Retina (tissue), 1 donor: Measurements from ENCODE around the gene RPL37.
"Not testable (repeated sequence)": the region's sequence is repeated elsewhere in the genome, so short reads cannot be mapped to it uniquely, and the experiment has no call there.

ENCODE experiments used
- DNase-seq: peaks from one replicate; pipeline ENCODE4 v3.0.0-alpha.2; 2016

The RPL37 gene

GRCh38 chr5:40834849-40835787 lies at the start of gene RPL37:
Gene RPL37, minus strand, starts transcription at chr5:40835222. Its CDS starts 37 bp downstream, at chr5:40835185.
- peak; percentile 98 for DNase-seq

DNA sequence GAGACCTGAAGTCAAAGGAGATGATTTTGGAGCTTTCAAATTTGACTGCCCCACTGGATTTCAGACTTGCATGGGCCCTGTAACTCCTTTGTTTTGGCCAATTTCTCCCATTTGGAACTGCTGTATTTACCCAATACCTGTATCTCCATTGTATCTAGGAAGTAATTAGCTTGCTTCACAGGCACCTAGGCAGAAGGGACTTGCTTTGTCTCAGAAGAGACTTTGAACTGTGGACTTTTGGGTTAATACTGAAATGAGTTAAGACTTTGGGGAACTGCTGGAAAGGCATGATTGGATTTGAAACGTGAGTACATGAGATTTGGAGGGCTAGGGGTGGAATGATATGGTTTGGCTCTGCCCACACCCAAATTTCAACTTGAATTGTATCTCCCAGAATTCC lies 48.0 kb upstream of the RPL37 start:
- not testable (repeated sequence) for DNase-seq

DNA sequence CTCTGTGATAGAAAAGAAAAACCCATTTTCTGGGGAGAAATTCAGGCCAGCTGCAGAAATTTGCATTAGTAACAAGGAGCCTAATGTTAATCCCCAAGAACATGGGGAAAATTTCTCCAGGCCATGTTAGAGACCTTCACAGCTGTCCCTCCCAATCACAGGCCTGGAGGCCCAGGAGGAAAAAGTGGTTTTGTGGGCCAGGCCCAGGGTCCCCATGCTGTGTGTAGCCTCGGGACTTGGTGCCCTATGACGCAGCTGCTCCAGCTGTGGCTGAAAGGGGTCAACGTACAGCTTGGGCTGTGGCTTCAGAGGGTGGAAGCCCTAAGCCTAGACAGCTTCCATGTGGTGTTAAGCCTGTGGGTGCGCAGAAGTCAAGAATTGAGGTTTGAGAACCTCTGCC lies 47.3 kb upstream of the RPL37 start:
- DNase-seq, result no peak

GRCh38 chr5:40879163-40879942 lies 44.3 kb upstream of the RPL37 start:
- DNase-seq, result peak; percentile 16

- DNase-seq, result no peak
Measured at GRCh38 chr5:40877371-40877988, 42.5 kb upstream of the RPL37 start.

DNA sequence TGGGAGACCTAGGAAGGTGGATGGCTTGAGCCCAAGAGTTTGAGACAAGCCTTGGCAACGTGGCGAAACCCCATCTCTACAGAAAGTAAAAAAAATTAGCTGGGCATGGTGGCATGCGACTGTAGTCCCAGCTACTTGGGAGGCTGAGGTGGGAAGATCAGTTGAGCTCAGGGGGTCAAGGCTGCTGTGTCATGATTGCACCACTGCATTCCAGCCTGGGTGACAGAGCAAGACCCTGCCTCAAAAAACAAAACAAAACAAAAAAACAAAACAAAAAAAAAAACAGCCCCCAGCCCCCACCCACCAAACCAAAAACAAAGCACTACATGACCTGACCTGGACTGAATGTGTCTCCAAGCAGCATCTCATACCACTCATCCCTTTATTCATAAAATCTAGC lies 40.9 kb upstream of the RPL37 start:
- no peak for DNase-seq

GRCh38 chr5:40873286-40873880 lies 38.4 kb upstream of the RPL37 start:
- no peak for DNase-seq

GRCh38 chr5:40872253-40872652 lies 37.2 kb upstream of the RPL37 start:
- not testable (repeated sequence) for DNase-seq

DNA sequence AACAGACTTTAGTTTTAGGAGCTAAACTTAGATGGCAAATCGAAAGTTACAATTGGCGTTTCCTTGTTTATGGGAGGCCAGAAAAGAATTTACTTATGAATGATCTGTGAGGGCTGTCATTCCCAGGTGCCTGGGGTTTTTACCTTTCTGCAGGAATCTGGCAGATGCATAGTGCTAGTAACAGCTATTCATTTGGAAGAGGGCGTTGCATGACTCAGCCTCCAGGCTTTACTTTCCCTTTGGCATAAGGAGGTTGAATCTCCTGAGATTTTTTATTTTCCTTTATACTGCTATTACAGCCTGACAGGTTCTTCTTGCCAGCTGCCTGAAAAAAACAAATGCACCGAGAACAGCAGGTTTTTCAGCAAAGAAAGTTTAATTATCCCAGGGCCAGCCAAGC lies 36.2 kb upstream of the RPL37 start:
- no peak for DNase-seq

- DNase-seq, result no peak
Measured at GRCh38 chr5:40869384-40869783, 34.4 kb upstream of the RPL37 start.

DNA sequence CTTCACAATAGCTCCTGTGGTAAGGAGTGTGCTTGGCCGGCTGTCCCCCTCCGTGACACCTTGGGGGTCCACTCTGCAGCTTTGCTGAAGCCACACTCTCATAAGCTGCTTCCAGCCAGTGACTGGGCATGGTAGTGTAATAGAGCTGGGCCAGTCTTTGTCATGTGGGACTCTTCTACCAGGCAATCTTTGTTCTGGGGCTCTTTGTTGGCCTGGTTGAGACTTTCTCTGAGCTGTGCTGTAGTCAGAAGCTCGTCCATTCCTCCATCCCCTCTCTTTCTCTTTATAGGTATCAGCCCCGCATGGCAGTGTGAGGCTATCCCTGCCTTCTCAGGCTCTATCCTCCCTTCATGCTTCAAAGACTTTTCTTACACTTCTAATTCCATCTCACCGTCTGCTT lies 31.8 kb upstream of the RPL37 start:
- no peak for DNase-seq

- DNase-seq, result not testable (repeated sequence)
Measured at GRCh38 chr5:40865004-40865403, 30.0 kb upstream of the RPL37 start.

DNA sequence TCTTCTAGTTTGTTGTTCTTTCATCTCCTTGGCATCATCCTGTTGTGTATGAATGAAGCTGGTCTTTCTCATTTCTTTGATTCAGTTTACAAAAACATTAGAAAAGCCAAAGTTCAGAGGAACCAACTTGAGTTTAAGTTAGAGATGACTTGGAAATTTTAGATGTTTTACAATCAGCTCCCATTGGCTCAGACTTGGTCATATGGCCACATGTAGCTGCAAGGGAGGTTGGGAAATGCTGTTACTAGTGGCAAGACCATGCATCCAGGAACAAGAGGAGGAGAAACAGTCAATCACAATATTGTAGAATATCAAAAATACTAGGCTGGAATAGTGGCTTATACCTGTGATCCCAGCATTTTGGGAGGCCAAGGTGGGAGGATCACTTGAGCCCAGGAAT lies 25.7 kb upstream of the RPL37 start:
- DNase-seq, result no peak

GRCh38 chr5:40853632-40854192 lies 18.7 kb upstream of the RPL37 start:
- DNase-seq, result no peak

GRCh38 chr5:40847525-40847924 lies 12.5 kb upstream of the RPL37 start:
- DNase-seq, result no peak

DNA sequence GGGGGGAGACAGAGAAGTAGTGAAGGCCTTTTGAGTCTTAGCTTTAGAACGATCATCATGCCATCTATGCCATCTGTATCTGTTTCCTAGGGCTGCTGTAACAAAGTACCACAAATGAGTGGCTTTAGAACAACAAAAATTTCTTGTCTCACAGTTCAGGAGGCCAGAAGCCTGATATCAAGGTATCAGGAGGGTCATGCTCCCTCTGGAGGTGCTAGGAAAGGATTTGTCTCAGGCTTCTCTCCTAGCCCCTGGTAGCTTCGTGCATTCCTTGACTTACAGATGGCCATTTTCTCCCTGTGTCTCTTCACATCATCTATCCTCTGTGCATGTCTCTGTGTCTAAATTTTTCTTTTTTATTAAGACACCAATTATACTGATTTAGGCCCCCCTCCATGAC lies 11.3 kb upstream of the RPL37 start:
- DNase-seq, result no peak

- DNase-seq, result no peak
Measured at GRCh38 chr5:40844565-40844964, 9.5 kb upstream of the RPL37 start.

GRCh38 chr5:40842351-40842750 lies 7.3 kb upstream of the RPL37 start:
- DNase-seq, result no peak

DNA sequence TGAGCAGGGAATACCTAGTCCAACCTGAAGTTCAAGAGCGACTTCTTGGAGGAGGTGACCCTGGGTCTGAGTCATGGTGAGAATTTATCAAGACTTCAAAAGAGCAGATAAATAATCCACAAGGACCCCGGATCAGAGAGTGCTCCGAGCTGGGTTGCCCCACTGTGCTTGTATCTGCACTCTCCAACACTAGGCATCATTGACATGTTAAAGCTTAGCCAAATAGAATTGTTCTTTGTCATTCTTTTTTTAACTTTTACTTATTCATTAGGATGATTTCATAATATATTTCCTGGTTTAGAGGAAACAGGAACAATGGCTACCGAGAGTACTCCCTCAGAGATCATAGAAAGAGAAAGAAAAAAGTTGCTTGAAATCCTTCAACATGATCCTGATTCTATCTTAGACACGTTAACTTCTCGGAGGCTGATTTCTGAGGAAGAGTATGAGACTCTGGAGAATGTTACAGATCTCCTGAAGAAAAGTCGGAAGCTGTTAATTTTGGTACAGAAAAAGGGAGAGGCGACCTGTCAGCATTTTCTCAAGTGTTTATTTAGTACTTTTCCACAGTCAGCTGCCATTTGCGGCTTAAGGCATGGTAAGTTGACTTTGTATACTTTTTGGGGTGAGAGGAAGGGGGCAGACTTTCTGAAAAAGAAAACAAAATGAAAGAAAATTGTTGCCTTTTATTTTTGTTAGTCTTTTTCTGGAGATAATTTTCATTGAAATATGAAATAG lies 6.2 kb upstream of the RPL37 start, which contains the start of gene CARD6:
CARD6 (plus strand) TSS at position 300 of the 738 bp plus-strand sequence; CDS start at position 316, 16 bp downstream.
- DNase-seq, result no peak

- DNase-seq, result no peak
Measured at GRCh38 chr5:40838086-40838485, 3.1 kb upstream of the RPL37 start.

GRCh38 chr5:40834391-40834848 lies 602 bp downstream of the RPL37 start:
- DNase-seq, result no peak
